Panc1 (cell line): Measurements from ENCODE around the gene ATP8B1. TPM values are rescaled to one million over a fixed set of nuclear protein-coding genes. Genes with fewer than 3 reads are reported as not detected.

Experiments
- ATAC-seq: fragments of 200-7000 bp; cut with Tn5 transposase; 2 replicates; pipeline ENCODE4 v1.9.1; 2020; ENCODE audit warnings: mild to moderate bottlenecking, moderate library complexity
- BruUV-seq: library from RNA; stranded (reverse); fragments of 400-500 nt; replicated peaks from 2 replicates; lab custom pipeline; 2021; lab: Mats Ljungman, UMichigan
- CTCF ChIA-PET: fragments of 300-600 bp; sonication (Branson Sonifier 250); formaldehyde crosslinking; loops from one replicate; lab custom pipeline; 2022; ENCODE audit warnings: antibody characterized with exemption; lab: Charles Lee
- POLR2A ChIA-PET: fragments of 300-600 bp; sonication (Branson Sonifier 250); formaldehyde crosslinking; loops from one replicate; lab custom pipeline; 2022; ENCODE audit warnings: antibody characterized with exemption; lab: Charles Lee
- DNase-seq: peaks from one replicate; pipeline ENCODE4 v3.0.0-alpha.2; 2010; ENCODE audit warnings: low read depth, low spot score
- H3K27ac ChIP-seq: 2 replicates; pipeline ENCODE4 v1.5.1; 2011; ENCODE audit warnings: mild to moderate bottlenecking, low read length, inconsistent platforms
- H3K27me3 ChIP-seq: fragments of 200-500 bp; sonication (Bioruptor generic); 2 replicates; pipeline ENCODE4 v1.6.0; 2014; ENCODE audit warnings: low read length, inconsistent platforms; ENCODE audit not compliant: control insufficient read depth, insufficient read depth
- H3K36me3 ChIP-seq: fragments of 200-500 bp; sonication (Bioruptor generic); 2 replicates; pipeline ENCODE4 v1.5.1; 2014; ENCODE audit warnings: inconsistent platforms, mild to moderate bottlenecking, low read length, moderate library complexity; ENCODE audit not compliant: control insufficient read depth, insufficient read depth
- H3K4me1 ChIP-seq: 2 replicates; pipeline ENCODE4 v1.5.1; 2011; ENCODE audit warnings: inconsistent platforms, mild to moderate bottlenecking, low read length, moderate library complexity; ENCODE audit not compliant: control insufficient read depth, insufficient read depth
- H3K4me3 ChIP-seq, 2 experiments: 2 replicates each; pipeline ENCODE4 v1.5.1; 2011 to 2012; ENCODE audit warnings: low read depth in 2 of 2, low read length in 2 of 2, mild to moderate bottlenecking in 2 of 2, inconsistent platforms in 1 of 2, moderate library complexity in 1 of 2
- H3K9me3 ChIP-seq: fragments of 200-500 bp; sonication (Bioruptor generic); 2 replicates; pipeline ENCODE4 v1.5.1; 2014; ENCODE audit warnings: low read depth, mild to moderate bottlenecking, inconsistent platforms, low read length, moderate library complexity; ENCODE audit not compliant: control insufficient read depth, insufficient read depth
- POLR2AphosphoS5 ChIP-seq: IDR thresholded peaks from 2 replicates; pipeline ENCODE4 v1.6.1; 2012; ENCODE audit warnings: mild to moderate bottlenecking, low read depth, low read length, moderate library complexity
- SIN3A ChIP-seq: IDR thresholded peaks from 2 replicates; pipeline ENCODE4 v1.6.1; 2012; ENCODE audit warnings: low read depth, mild to moderate bottlenecking, low read length, moderate library complexity, borderline replicate concordance; ENCODE audit not compliant: insufficient read depth
- TCF7L2 ChIP-seq: IDR thresholded peaks from 2 replicates; pipeline ENCODE4 v1.6.1; 2011; ENCODE audit warnings: mild to moderate bottlenecking, low read depth, low read length, inconsistent platforms
- in situ Hi-C: cut with HindIII; loops from 2 replicates; pipeline ENCODE4 v1.10.0; 2016; ENCODE audit warnings: low sequenced_read_pairs, low pct_unique_long_range_greater_than_20kb
- intact Hi-C: fragments of 100-400 bp; cut with micrococcal nuclease; formaldehyde crosslinking; loops from one replicate; pipeline ENCODE4 v1.10.0; 2022; ENCODE audit not compliant: unreplicated experiment
- total RNA-seq: library from RNA; stranded (reverse); gene quantifications from one replicate; pipeline ENCODE4 v1.2.1, GENCODE V29; 2021; ENCODE audit not compliant: unreplicated experiment
- TF ChIP-seq, protein P1 (sequence below): fragments of 450-650 bp; IDR thresholded peaks from 2 replicates; pipeline ENCODE4 v1.5.1; 2017; ENCODE audit warnings: mild to moderate bottlenecking
- TF ChIP-seq, protein P2 (sequence below), 2 experiments: IDR thresholded peaks; 2 replicates each; pipeline ENCODE4 v1.6.1; 2011 to 2012; ENCODE audit warnings: low read depth in 2 of 2, control low read depth in 1 of 2, low read length in 1 of 2, mild to moderate bottlenecking in 1 of 2, moderate library complexity in 1 of 2; ENCODE audit not compliant: insufficient read depth in 1 of 2

Gene ATP8B1
- total RNA-seq, 1 experiment from 2014 or later = 12.5 TPM

DNA sequence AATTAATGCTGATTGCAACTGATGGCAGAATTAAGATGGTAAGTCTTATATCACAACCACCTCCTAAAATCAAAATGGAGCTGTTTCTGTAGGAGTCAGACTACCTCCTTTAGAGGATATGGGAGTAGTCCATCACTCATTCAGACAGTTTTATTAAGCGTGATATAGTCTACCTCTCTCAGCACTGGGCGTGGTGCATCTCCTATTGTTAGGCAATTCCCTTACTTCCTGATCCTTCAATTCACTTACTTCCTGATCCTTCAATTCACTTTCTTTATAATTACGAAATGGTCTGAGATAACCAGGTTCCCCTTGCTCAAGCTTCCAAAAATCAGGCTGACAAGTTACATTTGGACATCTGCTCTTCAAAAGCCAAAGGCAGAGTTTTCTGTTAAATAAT, 31.9 kb downstream of the ATP8B1 start:
- Histone ChIP-seq H3K4me1 (peaks cover 12% of the 10 kb centered on the region), H3K27ac (peak overlapping the region; percentile 1; the same call in 1 of the 2 replicates), H3K9me3 (no peaks in the 10 kb centered on the region), H3K36me3 (no peaks in the 10 kb centered on the region), H3K27me3 (no peaks in the 10 kb centered on the region), H3K4me3 (no peak overlapping the region)
- intact Hi-C loops = no loop called here
- ATAC-seq = no peak
- in situ Hi-C loops = no loop called here
- BruUV-seq = no TSS peak
- DNase-seq = no peak
- ChIA-PET CTCF (no interaction called here), POLR2A (no interaction called here)
- TF ChIP-seq TCF7L2 (no peak), SIN3A (no peak), POLR2AphosphoS5 (no peak)
- TF ChIP-seq, protein P1, sequence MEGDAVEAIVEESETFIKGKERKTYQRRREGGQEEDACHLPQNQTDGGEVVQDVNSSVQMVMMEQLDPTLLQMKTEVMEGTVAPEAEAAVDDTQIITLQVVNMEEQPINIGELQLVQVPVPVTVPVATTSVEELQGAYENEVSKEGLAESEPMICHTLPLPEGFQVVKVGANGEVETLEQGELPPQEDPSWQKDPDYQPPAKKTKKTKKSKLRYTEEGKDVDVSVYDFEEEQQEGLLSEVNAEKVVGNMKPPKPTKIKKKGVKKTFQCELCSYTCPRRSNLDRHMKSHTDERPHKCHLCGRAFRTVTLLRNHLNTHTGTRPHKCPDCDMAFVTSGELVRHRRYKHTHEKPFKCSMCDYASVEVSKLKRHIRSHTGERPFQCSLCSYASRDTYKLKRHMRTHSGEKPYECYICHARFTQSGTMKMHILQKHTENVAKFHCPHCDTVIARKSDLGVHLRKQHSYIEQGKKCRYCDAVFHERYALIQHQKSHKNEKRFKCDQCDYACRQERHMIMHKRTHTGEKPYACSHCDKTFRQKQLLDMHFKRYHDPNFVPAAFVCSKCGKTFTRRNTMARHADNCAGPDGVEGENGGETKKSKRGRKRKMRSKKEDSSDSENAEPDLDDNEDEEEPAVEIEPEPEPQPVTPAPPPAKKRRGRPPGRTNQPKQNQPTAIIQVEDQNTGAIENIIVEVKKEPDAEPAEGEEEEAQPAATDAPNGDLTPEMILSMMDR = no peak
- TF ChIP-seq, protein P2, sequence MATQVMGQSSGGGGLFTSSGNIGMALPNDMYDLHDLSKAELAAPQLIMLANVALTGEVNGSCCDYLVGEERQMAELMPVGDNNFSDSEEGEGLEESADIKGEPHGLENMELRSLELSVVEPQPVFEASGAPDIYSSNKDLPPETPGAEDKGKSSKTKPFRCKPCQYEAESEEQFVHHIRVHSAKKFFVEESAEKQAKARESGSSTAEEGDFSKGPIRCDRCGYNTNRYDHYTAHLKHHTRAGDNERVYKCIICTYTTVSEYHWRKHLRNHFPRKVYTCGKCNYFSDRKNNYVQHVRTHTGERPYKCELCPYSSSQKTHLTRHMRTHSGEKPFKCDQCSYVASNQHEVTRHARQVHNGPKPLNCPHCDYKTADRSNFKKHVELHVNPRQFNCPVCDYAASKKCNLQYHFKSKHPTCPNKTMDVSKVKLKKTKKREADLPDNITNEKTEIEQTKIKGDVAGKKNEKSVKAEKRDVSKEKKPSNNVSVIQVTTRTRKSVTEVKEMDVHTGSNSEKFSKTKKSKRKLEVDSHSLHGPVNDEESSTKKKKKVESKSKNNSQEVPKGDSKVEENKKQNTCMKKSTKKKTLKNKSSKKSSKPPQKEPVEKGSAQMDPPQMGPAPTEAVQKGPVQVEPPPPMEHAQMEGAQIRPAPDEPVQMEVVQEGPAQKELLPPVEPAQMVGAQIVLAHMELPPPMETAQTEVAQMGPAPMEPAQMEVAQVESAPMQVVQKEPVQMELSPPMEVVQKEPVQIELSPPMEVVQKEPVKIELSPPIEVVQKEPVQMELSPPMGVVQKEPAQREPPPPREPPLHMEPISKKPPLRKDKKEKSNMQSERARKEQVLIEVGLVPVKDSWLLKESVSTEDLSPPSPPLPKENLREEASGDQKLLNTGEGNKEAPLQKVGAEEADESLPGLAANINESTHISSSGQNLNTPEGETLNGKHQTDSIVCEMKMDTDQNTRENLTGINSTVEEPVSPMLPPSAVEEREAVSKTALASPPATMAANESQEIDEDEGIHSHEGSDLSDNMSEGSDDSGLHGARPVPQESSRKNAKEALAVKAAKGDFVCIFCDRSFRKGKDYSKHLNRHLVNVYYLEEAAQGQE (IDR thresholded peaks at IDR 0.05; ENCODE audit: insufficient read depth in 1 of 2, low read depth in 2 of 2, low read length in 1 of 2) = no peak

DNA sequence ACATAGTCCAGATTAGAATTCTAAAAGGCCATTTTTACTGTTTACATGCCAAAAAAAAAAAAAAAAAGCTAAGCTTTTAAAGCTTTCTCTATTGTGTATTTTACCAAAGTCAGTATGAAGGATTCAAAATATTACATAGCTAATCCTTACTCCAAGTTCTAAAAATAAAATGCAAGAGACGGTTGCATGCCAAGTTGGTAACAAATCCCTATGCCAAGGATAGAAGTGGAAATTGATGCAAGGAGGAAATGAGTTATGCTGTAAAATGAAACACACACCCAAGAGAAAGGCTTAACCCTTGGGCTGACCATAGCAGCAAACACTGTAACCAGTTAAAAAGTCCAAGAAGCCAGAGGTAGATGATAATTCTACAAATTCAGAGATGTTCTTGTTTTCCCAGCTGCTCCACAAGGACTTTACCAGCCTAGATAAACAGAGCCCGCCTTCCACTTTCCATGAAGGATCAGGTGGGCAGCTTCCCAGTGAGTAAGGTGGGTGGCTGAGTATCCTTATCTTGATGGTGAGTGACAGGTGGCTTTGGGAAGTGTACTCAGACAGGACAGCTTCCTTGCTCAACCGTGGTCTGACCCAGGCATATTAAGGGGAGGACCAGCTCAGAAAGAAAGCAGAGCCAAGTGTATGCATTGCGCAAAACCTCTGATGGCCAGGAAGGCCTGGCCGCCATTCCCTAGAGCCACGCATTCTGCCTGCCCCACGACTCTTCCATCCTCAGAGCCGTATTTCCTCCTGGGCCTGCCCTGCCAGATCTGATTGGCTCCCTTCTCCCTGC, 34.4 kb downstream of the ATP8B1 start:
- ChIA-PET CTCF (no interaction called here), POLR2A (interaction anchor here (0.6 to 1.5 kb wide), 4 partner anchors 10 to 1115 kb away, joined by 3 to 9 read pairs (median 6); no protein-coding TSS in a partner anchor)
- ATAC-seq (no peak), DNase-seq (no peak)
- TF ChIP-seq, protein P2 (IDR thresholded peaks at IDR 0.05; ENCODE audit: insufficient read depth in 1 of 2, low read depth in 2 of 2, low read length in 1 of 2) = no peak
- TF ChIP-seq TCF7L2 (no peak), SIN3A (no peak), POLR2AphosphoS5 (no peak)
- TF ChIP-seq, protein P1 = no peak
- in situ Hi-C loops = no loop called here
- Histone ChIP-seq H3K4me3 (no peak overlapping the region), H3K27me3 (no peaks in the 10 kb centered on the region), H3K36me3 (no peaks in the 10 kb centered on the region), H3K4me1 (peaks cover 12% of the 10 kb centered on the region), H3K9me3 (no peaks in the 10 kb centered on the region), H3K27ac (no peak overlapping the region)
- no TSS peak for BruUV-seq
- intact Hi-C loops = no loop called here
